ENCODE data around the gene UCKL1.
A peak's percentile ranks its signal among the peaks of the same experiment; 100 is the strongest.

Gene UCKL1

DNA sequence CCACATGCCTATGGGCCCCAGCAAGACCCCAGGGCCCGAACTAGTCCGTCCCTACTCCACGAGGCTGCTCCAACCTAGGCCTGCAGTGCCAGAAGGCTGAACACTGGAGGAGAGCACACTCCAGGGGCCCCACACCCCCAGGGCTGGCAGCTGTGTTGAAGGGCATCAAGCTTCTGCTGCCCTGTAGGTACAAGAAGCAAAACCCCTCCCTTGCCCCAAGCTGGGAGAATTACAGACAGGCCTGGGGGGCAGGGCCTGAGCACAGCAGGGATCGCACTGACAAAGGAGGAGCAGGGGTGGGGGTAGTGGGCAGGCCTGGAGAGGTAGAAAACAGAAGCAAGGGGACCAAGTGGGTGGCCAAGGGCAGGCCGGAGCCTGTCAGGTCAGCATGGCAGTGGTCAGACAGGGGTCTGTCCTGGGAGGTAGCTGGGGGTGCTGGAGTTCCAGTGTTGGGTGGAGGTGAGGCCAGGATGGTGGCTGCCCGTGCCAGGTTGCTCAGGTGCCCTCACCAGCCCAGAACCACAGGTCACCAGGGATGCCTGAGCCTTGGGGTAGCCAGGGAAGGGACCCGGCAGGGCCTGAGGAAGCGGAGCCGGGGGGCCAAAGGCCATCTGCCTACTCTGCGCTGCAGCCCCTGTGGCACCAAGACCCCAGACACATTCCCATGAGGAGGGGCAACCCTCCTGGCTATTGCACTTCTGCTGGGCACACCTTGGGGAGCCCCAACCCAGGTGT lies 2.9 kb upstream of the UCKL1 start:
- DNase-seq (ENCODE audit: low spot score), result no peak

DNA sequence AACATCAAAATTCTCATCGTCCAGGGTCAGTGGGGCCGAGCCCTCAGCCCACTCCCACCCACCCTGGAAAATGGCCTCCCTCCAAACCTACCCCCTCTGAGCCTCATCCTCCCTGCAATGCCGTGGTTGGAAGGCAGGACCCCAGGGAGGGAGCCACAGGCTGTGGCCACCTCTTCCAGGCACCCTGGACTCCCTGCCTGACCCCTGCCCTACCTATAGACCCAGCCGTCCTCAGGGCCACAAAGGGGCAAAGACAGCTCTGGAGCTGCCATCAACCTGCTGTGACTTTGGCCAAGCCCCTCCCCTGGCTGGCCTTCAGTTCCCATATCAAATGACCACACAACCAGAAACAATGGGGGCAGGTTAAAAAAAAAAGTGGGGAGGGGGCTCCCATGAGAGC lies 2.3 kb upstream of the UCKL1 start:
- no peak for DNase-seq (ENCODE audit: low spot score)

GRCh38 chr20:63957690-63958441 lies 1.6 kb upstream of the UCKL1 start:
- peak; percentile 86 for DNase-seq (ENCODE audit: low spot score)

DNA sequence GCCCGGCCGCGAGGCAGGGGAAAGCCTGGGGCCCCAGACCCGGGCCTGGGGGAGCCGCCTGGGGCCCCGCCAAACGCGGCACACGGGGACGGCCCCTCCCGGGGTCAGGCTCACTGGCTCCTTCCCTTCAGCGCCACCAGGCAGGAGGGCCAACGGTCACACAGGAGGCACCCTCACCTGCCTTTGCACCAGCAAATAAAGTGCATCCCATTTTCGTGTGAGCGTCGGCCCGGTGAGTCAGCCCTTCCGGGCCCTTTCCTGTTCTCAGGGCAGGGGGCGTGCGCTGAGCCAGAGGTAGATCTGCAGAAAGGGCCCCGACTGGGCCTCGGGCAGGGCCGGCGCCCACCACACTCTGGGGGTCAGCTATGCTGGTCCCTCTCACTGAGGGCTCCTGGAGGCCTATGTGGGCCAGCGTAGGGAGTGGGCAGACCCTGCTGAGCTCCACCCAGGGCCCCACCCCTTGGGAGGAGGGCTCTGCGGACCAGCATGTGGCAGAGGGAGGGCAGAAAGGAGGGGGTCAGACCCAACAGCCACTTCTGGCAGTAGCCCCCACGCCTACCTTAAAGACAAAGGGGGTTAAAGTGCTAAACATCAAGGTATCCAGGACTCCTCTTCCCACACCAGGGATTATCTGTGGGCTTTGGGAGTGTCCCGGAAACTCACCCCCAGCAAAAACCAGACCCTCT lies 931 bp upstream of the UCKL1 start:
- DNase-seq (ENCODE audit: low spot score), result peak; percentile 85

- no peak for DNase-seq (ENCODE audit: low spot score)
Measured at GRCh38 chr20:63956664-63957003, 418 bp upstream of the UCKL1 start.

DNA sequence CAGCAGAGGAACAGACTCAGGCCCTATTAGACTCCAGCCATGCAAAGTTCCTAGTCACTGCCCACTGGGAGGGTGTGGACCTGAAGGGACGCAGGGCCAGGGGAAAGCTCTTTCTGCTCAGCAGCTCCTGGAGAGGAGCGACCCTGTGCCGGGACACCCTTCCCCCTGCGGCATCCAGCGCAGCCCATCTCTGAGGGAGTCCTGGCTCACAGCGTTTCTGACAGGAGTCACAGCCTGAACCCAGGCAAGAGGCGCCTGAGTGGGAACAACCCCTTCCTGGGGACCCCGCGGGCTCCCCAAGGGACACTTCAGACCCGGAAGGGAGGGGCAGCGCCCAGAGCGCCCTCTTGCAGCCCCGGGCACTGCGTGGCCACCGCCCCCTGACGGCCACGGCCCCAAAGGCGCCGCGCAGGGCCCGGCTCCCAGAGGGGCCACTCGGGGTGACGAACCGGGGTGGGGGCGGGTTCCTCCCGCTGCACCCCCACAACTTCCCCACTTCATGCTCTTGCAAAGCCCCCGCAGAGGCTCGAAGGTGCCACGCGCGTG lies 862 bp downstream of the UCKL1 start:
- peak; percentile 62 for DNase-seq (ENCODE audit: low spot score)

- DNase-seq (ENCODE audit: low spot score), result no peak
Measured at GRCh38 chr20:63953764-63954429, 2.3 kb downstream of the UCKL1 start.

DNA sequence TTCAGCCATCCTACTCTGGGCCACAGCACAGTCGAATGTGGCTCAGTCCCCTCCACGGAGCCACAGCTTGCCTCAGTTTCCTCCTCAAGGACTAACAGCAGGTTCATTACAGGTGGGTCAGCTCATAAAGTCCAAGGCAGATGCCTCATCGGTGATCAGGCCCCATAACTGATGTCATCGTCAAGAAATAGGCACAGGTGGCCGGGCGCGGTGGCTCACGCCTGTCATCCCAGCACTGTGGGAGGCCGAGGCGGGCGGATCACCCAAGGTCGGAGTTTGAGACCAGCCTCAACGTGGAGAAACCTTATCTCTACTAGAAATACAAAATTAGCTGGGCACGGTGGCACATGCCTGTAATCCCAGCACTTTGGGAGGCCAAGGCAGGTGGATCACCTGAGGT lies 3.4 kb downstream of the UCKL1 start:
- DNase-seq (ENCODE audit: low spot score), result no peak

DNA sequence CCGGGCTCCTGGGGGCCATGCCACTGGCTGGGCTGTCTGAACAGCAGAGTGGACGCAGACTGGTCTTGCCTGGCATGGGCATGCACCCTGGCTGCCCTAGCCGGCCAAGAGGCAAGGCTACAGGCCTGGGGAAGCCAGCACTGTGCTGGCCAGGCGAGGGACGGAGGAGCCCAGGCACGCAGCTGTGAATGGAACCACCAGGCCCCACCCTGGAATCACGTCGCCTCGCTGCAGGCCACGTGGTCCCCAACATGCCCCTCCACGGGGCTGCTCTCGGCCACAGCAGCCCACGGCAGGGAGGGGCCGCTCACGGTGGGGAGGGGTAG lies 4.0 kb downstream of the UCKL1 start:
- DNase-seq (ENCODE audit: low spot score), result no peak

DNA sequence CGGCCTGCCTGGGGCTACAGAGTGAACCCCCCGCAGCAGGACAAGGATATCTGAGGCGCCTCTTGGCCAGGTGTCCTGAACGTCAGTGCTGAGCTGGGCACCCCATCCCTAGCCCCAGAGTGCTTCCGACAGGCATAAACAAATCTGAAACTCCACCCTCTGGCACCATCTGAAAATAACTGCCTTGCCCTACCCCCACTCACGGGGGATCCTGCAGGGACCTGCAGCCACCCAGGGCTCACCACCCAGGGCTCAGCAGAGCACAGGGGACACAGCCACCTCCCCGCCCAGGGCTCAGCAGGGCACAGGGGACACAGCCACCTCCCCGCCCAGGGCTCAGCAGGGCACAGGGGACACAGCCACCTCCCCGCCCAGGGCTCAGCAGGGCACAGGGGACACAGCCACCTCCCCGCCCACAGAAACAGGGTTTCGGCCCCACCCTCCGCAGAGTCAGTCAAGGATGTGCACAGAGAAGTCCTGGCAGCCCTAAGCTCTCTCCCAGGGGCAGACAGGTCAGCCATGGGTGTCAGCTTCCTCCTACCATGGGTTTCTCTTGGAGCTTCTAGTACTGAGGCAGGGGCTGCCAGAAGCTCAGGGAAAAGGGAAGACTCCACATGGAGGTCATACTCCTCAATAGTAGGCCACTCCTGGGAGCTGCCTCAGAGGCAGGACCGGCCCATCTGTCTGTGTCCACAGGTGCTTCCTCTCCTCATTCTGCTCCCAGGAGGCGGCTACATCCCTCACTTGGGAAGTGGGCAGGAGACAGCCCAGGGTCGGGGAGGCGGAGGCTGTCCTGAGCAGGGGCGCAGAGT lies 4.6 kb downstream of the UCKL1 start:
- DNase-seq (ENCODE audit: low spot score), result no peak

DNA sequence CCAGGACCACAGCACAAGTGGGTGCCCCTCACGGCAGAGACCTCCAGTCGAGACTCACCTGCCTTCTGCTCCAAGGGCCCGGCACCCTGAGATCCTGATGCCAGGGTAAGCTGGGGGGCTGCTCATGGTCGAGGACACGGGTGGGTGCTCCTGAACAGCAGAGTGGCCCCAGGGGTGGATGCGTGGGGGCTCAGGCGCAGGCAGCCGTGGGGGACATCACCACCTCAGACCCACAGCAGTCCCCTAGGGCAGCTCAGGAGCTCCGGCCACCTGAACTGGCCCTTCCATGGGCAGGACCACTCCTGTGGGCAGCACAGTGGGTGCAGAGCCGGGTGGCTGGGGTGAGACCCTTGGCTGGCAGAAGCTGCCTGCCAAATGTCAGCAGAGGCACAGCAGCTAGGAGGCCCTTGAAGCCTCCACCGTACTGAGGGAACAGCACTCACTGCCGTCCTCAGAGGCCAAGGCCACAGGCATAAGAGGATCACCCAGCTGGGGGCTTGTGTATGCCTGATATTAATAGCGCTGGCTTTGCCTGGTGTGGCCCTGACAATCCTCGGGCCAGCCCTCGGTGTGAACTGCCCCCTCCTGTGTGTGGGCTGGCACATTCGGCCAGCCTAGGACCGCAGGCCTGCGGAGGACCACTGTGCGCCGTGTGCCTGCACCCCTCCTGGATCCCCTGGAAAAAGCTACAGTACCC lies 5.4 kb downstream of the UCKL1 start:
- DNase-seq (ENCODE audit: low spot score), result no peak

DNA sequence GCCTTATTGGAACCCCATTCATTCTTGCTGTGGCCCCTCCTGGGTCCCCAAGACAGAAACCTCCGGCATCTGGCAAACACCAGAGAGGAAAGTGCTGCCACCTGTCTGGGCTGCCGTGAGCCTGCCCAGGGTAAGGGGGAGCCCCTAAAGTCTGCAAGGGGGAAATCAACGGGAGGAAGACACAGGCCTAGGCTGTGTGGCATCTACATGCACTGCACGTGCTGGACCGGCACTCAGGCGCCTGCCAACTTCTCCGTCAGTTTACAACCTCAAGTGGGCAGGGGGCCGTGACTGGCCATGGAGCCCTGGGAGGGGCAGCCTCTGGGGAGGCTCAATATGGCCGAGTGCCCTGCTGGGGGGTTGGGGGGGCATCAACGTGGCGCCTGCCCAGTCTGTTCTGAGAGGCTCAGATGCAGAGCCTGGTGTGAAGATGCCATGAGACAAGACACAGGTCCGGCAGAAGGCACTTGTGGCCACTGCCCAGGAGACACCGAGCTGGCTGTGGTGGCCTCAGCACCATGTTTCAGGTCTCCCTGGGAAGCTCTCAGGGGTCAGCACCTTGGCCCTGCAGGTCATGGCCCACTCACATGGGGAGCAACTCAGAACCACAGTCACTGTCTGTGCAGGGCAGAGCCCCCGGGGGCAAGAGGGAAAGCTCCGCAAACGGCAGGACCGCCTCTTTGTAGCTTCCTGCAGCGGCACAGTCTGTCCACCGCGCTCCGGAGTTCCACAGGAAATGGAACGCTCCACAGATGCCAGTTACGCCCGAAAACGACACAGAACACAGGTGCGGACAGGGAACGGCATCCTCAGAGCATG lies 8.4 kb downstream of the UCKL1 start:
- DNase-seq (ENCODE audit: low spot score), result no peak

DNA sequence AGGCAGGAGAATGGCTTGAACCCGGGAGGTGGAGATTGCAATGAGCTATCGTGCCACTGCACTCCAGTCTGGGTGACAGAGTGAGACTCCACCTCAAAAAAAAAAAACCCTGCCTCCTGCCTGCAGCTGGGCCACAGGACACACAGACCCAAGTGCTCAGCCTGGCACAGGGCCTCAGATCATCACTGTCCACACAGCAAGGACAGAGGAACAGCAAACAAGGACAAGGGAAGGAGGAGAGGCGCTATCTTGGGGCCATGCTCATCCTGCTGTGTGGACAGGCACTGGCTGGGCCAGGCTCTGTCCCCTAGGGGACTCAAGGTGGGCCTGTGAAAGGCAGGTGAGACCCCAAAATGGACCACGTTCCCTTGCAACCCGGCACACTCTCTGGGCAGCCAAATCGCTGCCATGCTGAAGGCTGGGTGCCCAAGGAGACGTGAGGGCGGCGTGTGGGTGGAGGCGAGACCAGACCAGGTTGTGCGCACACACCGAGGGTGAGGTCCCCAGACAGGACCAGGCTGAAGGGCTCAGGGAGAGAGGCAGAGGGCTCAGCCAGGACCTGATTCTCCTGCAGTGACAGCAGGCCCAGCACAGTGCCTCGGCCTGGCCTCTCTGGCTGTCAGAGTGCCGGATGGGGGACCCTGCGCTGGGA lies 9.1 kb downstream of the UCKL1 start:
- DNase-seq (ENCODE audit: low spot score), result no peak

DNA sequence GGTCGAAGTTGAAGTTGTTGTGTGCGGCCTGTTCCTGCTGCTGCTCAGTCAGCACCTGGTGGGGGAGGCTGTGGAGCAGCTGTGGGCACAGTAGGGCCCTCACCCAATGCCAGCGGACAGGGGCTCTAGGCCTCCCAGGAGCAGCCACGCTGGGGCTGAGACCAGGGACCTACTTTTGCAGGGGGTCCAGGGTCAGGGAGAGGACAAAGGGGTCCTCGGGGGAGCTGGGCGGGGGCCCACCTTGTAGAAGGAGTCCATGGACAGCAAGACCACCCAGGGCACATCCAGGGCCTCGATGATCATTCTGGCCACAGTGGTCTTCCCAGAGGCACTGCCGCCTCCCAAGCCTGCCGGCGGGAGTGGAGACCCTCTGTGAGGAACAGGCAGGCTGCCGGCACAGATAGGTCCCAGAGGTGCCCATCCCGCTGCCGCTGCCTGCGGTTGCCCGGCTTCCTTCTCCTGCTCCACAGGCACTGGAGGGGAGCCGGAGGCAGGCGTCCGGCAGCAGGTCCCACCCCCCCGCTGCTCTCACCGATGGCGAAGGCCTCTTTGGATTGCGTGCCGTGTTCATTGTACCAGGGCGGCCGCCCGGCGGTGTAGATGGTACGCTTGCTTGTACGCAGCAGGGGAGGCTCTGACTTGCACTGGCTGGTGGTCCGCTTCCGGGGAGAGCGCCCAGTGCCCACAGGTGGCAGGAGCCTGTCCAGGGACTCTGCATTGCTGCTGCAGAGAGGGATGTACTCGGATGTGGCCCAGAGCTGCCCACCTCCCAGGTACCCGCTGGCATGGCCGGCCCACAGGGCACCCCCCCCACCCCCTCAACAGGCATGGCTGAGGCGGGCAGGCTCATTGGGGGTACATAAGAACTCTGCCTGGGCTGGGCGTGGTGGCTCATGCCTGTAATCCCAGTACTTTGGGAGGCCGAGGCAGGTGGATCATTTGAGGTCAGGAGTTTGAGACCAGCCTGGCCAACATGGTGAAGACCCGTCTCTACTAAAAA lies 10.0 kb downstream of the UCKL1 start:
- no peak for DNase-seq (ENCODE audit: low spot score)

DNA sequence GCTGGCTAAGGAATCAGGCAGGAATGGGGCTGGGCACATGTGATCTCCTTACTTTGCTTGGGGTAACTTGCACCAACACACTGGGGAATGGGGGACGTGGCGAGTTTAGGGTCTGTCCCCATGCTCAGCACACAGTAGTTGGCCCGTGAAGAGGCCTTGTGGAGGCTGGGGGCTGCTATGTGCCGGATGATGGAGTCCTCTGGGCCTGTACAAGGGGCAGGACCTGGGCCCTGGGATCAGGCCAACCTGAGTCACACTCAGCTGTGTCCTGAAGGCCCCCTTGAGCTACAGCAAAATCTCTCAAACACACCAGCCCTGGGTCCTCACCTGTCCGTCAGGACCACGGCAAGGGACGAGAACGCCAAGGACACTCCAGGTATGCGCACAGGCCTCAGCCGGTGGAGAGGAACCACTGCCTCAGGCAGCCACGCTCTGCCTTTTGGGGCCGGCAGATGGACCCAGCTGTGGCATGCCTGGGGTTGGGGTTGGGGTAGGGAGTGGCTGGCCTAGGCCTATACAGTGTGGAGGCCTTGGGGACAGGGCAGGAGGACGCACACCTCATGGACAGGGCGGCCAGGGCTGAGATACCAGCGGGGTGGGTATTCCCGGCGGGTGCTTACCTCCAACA lies 11.1 kb downstream of the UCKL1 start:
- DNase-seq (ENCODE audit: low spot score), result no peak

DNA sequence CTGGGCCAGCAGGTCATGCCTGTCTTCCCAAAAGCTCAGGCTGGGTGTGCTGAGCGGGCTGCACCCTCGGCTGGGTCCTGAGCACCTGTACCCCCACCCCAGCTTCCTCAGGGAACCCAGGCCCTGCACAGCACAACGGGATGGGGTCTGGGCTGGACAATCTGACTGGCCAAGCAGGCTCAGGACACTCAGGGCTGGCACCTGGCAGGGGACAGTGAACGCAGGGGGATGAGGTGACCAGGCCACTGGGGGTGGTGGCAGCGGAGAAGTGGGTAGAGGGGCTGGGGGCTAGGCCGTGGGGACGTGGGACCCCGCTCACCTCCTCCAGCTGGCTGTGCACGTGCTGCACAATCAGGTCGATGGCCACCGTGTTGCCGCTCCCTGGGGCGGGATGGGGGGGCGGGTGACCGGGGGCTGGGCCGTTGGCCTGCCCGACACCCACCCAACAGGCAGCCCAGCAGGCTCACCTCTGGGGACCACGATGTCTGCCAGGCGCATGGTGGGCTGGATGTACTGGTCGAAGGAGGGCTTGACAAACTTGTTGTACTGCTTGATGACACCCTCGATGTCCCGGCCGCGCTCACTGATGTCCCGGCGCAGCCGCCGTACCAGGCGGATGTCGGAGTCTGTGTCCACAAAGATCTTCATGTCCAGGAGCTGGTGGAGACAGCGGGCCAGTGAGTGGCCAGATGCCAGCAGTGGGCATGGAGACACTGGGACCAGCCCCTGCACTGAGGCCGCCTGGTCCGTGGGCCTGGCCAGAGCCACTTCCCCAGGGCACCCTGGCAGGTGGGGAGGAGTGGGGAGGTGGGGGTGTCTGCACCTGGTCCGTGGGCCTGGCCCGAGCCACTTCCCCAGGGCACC lies 11.9 kb downstream of the UCKL1 start:
- DNase-seq (ENCODE audit: low spot score), result no peak

- no peak for DNase-seq (ENCODE audit: low spot score)
Measured at GRCh38 chr20:63943808-63944077, 12.5 kb downstream of the UCKL1 start.

All from iPS-NIHi11 (cell line).